ENCODE measurements around the gene RASA3. TPM values are rescaled to one million over a fixed set of nuclear protein-coding genes. Genes with fewer than 3 reads are reported as not detected.

RASA3 gene
- total RNA-seq, 2 donors from 2014 or later: 4.4 to 7.2 TPM

- H3K27me3 ChIP-seq: no peaks in the 10 kb centered on the region
- H3K9ac ChIP-seq (ENCODE audit: low read depth in 2 of 2, low read length in 2 of 2): peak overlapping the region in 1 of 2 donors; percentile 0
- no peak for DNase-seq
- no peaks in the 10 kb centered on the region for H3K36me3 ChIP-seq
- no peaks in the 10 kb centered on the region for H3K4me1 ChIP-seq
- H3K27ac ChIP-seq: no peak overlapping the region
- intact Hi-C loops (cut with DNase I): no loop called here
- no peak for TF ChIP-seq CTCF (IDR thresholded peaks at IDR 0.05)
- no peak overlapping the region for H3K4me3 ChIP-seq
- no peaks in the 10 kb centered on the region for H3K9me3 ChIP-seq
Observed at GRCh38 chr13:114108141-114108761, 24.2 kb downstream of the RASA3 start.

- H3K4me1 ChIP-seq: no peaks in the 10 kb centered on the region
- H3K4me3 ChIP-seq: no peak overlapping the region
- no peaks in the 10 kb centered on the region for H3K27me3 ChIP-seq
- no peaks in the 10 kb centered on the region for H3K9me3 ChIP-seq
- DNase-seq: no peak
- intact Hi-C loops (cut with DNase I): no loop called here
- H3K27ac ChIP-seq: no peak overlapping the region
- TF ChIP-seq CTCF (IDR thresholded peaks at IDR 0.05): no peak
- H3K9ac ChIP-seq (ENCODE audit: low read depth in 2 of 2, low read length in 2 of 2): peak overlapping the region in 1 of 2 donors; percentile 34
- no peaks in the 10 kb centered on the region for H3K36me3 ChIP-seq
Observed at GRCh38 chr13:114107686-114108081, 24.7 kb downstream of the RASA3 start.

- Histone ChIP-seq H3K27ac (no peak overlapping the region), H3K36me3 (no peaks in the 10 kb centered on the region), H3K9me3 (no peaks in the 10 kb centered on the region), H3K4me1 (no peaks in the 10 kb centered on the region), H3K9ac (ENCODE audit: low read depth in 2 of 2, low read length in 2 of 2) (peak overlapping the region in 1 of 2 donors; percentile 34), H3K4me3 (no peak overlapping the region), H3K27me3 (no peaks in the 10 kb centered on the region)
- no peak for TF ChIP-seq CTCF (IDR thresholded peaks at IDR 0.05)
- intact Hi-C loops (cut with DNase I): no loop called here
- DNase-seq: no peak
Observed at GRCh38 chr13:114106991-114107685, 25.3 kb downstream of the RASA3 start.

- Histone ChIP-seq H3K4me1 (no peaks in the 10 kb centered on the region), H3K27ac (no peak overlapping the region)
- DNase-seq: no peak
Observed at GRCh38 chr13:114106526-114106925, 25.9 kb downstream of the RASA3 start.

More at GRCh38 chr13:114106526-114106925, 25.9 kb downstream of the RASA3 start:
- Histone ChIP-seq H3K4me3 (no peak overlapping the region), H3K36me3 (no peaks in the 10 kb centered on the region), H3K9ac (ENCODE audit: low read depth in 2 of 2, low read length in 2 of 2) (no peak overlapping the region), H3K27me3 (no peaks in the 10 kb centered on the region), H3K9me3 (no peaks in the 10 kb centered on the region)
- intact Hi-C loops (cut with DNase I): no loop called here
- TF ChIP-seq CTCF (IDR thresholded peaks at IDR 0.05): no peak

All from colonic mucosa (tissue), 4 donors.